DND-41 (cell line): ENCODE data around the gene STAP1.
"Not testable (repeated sequence)": the region's sequence is repeated elsewhere in the genome, so short reads cannot be mapped to it uniquely, and the experiment has no call there.

Source experiments
- ATAC-seq: fragments of 200-7000 bp; cut with Tn5 transposase; 3 replicates; pipeline ENCODE4 v1.9.1; 2021; ENCODE audit warnings: low read depth; ENCODE audit not compliant: insufficient read depth
- DNase-seq: peaks from one replicate; pipeline ENCODE4 v3.0.0-alpha.2; 2020
- H2AFZ ChIP-seq: 2 replicates; pipeline ENCODE4 v1.6.0; 2012; ENCODE audit warnings: low read depth, low read length
- H3K27ac ChIP-seq: 2 replicates; pipeline ENCODE4 v1.5.1; 2012; ENCODE audit warnings: low read length, inconsistent platforms
- H3K27me3 ChIP-seq: fragments of 200-600 bp; sonication (generic); 2 replicates; pipeline ENCODE4 v1.6.0; 2012; ENCODE audit warnings: low read length, mild to moderate bottlenecking, inconsistent platforms; ENCODE audit not compliant: insufficient read depth, poor library complexity
- H3K36me3 ChIP-seq: 2 replicates; pipeline ENCODE4 v1.5.1; 2012; ENCODE audit warnings: low read length, inconsistent platforms; ENCODE audit not compliant: insufficient read depth
- H3K4me1 ChIP-seq: 2 replicates; pipeline ENCODE4 v1.5.1; 2012; ENCODE audit warnings: mild to moderate bottlenecking, low read length; ENCODE audit not compliant: insufficient read depth
- H3K4me2 ChIP-seq: 2 replicates; pipeline ENCODE4 v1.6.0; 2012; ENCODE audit warnings: mild to moderate bottlenecking, moderate library complexity, low read length, inconsistent platforms; ENCODE audit not compliant: insufficient read depth
- H3K4me3 ChIP-seq, 2 experiments: fragments of 200-600 bp in 1 of 2; shearing (Covaris generic) in 1 of 2; 2 replicates each; pipeline ENCODE4 v1.5.1; 2012 to 2016; ENCODE audit warnings: inconsistent platforms in 2 of 2, low read length in 2 of 2, mild to moderate bottlenecking in 2 of 2, low read depth in 1 of 2, moderate library complexity in 1 of 2
- H3K79me2 ChIP-seq: 2 replicates; pipeline ENCODE4 v1.6.0; 2012; ENCODE audit warnings: low read length, inconsistent platforms; ENCODE audit not compliant: insufficient read depth
- H3K9ac ChIP-seq: 2 replicates; pipeline ENCODE4 v1.6.0; 2012; ENCODE audit warnings: low read depth, mild to moderate bottlenecking, inconsistent platforms, low read length, moderate library complexity
- H3K9me3 ChIP-seq: 2 replicates; pipeline ENCODE4 v1.5.1; 2012; ENCODE audit warnings: low read length, moderate library complexity, mild to moderate bottlenecking, inconsistent platforms; ENCODE audit not compliant: insufficient read depth, severe bottlenecking
- H4K20me1 ChIP-seq: 2 replicates; pipeline ENCODE4 v1.6.0; 2012; ENCODE audit warnings: low read length; ENCODE audit not compliant: insufficient read depth
- EZH2 ChIP-seq: IDR thresholded peaks from 3 replicates; pipeline ENCODE4 v1.6.1; 2012; ENCODE audit warnings: borderline replicate concordance, low read depth, mild to moderate bottlenecking, moderate library complexity, low read length, inconsistent platforms; ENCODE audit not compliant: severe bottlenecking
- TF ChIP-seq, protein P1 (sequence below): IDR thresholded peaks from 2 replicates; pipeline ENCODE4 v1.5.1; 2012; ENCODE audit warnings: borderline replicate concordance, low read length, moderate library complexity, mild to moderate bottlenecking; ENCODE audit not compliant: poor library complexity, severe bottlenecking; ENCODE audit errors: extremely low read depth

STAP1 gene

DNA sequence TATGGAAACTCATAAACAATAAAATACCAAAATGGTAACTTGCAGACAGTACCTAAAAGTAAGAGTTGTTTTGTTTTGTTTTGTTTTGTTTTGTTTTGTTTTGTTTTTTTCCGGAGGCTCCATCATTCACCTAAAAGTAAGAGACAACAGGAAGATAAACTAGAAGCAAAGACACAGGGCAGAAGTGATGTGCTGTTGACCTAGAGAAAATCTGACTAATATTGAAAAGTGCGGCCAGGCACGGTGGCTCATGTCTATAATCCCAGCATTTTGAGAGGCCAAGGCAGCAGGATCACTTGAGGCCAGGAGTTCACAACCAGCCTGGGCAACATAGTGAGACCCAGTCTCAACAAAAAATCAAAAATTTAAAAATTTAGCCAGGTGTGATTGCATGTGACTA lies 7.7 kb upstream of the STAP1 start:
- no peak overlapping the region for H3K4me2 ChIP-seq
- H3K4me1 ChIP-seq: peaks cover 14% of the 10 kb centered on the region
- no peak for TF ChIP-seq EZH2
- TF ChIP-seq, protein P1, sequence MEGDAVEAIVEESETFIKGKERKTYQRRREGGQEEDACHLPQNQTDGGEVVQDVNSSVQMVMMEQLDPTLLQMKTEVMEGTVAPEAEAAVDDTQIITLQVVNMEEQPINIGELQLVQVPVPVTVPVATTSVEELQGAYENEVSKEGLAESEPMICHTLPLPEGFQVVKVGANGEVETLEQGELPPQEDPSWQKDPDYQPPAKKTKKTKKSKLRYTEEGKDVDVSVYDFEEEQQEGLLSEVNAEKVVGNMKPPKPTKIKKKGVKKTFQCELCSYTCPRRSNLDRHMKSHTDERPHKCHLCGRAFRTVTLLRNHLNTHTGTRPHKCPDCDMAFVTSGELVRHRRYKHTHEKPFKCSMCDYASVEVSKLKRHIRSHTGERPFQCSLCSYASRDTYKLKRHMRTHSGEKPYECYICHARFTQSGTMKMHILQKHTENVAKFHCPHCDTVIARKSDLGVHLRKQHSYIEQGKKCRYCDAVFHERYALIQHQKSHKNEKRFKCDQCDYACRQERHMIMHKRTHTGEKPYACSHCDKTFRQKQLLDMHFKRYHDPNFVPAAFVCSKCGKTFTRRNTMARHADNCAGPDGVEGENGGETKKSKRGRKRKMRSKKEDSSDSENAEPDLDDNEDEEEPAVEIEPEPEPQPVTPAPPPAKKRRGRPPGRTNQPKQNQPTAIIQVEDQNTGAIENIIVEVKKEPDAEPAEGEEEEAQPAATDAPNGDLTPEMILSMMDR: no peak
- H3K27me3 ChIP-seq: no peaks in the 10 kb centered on the region
- no peaks in the 10 kb centered on the region for H3K9me3 ChIP-seq
- H3K4me3 ChIP-seq: no peak overlapping the region
- no peak for DNase-seq
- no peaks in the 10 kb centered on the region for H3K36me3 ChIP-seq
- H3K9ac ChIP-seq: no peak overlapping the region
- H4K20me1 ChIP-seq: no peaks in the 10 kb centered on the region
- H3K27ac ChIP-seq: no peak overlapping the region
- peaks cover 11% of the 10 kb centered on the region for H3K79me2 ChIP-seq
- H2AFZ ChIP-seq: no peak overlapping the region
- no peak for ATAC-seq

DNA sequence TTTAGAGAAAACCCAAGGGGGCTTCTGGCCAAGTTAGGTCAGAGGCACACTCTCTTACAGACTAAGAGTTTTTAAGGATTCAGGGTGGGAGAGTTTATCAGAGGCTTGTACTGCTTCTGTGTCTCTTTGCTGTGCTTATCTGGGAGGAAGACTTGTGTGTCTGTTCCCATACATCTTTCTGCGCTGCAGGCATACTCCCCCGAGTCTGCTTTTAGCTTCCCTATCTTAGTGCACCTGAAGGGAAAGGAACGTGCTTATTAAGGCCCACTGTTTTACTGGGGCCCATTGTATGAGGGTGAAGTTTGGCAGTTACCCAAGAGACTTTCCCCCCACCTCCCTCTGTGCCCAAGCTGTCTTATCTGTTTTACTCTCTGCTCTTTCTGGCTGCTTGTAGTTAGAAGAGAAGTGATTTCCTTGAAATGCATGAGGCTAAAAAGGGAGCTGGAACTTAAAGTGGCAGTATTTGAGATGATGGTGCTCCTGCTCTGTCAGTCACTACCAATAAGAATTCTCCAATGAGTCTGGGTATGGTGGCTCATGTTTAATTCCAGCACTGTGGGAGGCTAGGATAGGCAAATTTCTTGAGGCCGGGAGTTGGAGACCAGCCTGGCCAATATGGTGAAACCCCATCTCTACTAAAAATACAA lies 6.3 kb upstream of the STAP1 start:
- not testable (repeated sequence) for DNase-seq, H2AFZ ChIP-seq

DNA sequence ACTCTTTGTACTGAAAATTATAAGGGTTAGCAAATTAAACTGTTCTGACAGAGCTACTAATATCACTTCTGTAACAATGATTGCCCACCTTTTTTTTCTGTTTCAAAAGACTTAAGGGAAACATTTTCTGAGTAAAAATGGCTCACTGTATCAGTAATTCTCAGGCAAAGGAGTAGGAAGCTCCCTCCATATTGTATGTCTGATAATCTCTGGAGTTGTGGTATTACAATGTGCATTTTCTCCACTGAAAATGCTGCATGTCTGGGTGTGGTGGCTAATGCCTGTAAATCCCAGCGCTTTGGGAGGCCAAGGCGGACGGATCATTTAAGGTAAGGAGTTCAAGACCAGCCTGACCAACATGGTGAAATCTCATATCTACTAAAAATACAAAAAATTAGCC lies 4.4 kb upstream of the STAP1 start:
- no peak for ATAC-seq
- TF ChIP-seq EZH2: no peak
- TF ChIP-seq, protein P1: no peak
- Histone ChIP-seq H3K4me3 (no peak overlapping the region), H2AFZ (no peak overlapping the region), H4K20me1 (no peaks in the 10 kb centered on the region), H3K36me3 (no peaks in the 10 kb centered on the region), H3K9ac (no peak overlapping the region), H3K9me3 (no peaks in the 10 kb centered on the region), H3K79me2 (no peaks in the 10 kb centered on the region), H3K27me3 (no peaks in the 10 kb centered on the region), H3K4me1 (peaks cover 18% of the 10 kb centered on the region), H3K27ac (no peak overlapping the region), H3K4me2 (no peak overlapping the region)
- no peak for DNase-seq

More for the DNA sequence above, 6.3 kb upstream of the STAP1 start:
- H3K4me3 ChIP-seq, H3K27ac ChIP-seq, H3K9ac ChIP-seq, H3K27me3 ChIP-seq, H3K4me1 ChIP-seq, H4K20me1 ChIP-seq, H3K79me2 ChIP-seq, H3K36me3 ChIP-seq, ATAC-seq, H3K9me3 ChIP-seq, H3K4me2 ChIP-seq: not testable (repeated sequence)

DNA sequence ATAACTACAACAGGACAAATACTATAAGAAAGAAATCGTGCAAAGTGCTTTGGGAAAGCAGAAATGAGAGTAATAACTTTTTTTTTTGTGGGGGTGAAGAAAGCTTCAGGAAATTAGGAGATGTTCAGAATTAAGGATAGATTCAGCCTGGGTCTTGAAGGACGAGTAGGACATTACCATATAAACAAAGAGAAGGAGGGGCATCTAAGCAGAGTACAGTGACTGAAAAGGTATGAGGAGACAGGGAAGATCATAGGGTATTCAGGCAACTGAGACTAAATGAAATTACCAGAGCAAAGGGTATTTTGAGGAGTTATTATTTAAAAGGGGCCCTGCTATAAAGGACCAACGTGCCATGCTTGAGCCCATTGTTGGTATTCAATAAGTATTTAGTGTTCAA lies 3.1 kb upstream of the STAP1 start:
- Histone ChIP-seq H3K27ac (no peak overlapping the region), H3K4me3 (no peak overlapping the region), H3K9me3 (no peaks in the 10 kb centered on the region), H3K27me3 (no peaks in the 10 kb centered on the region), H3K36me3 (no peaks in the 10 kb centered on the region), H3K9ac (no peak overlapping the region), H4K20me1 (no peaks in the 10 kb centered on the region), H3K4me2 (no peak overlapping the region), H3K79me2 (no peaks in the 10 kb centered on the region), H3K4me1 (peaks cover 23% of the 10 kb centered on the region), H2AFZ (no peak overlapping the region)
- TF ChIP-seq, protein P1: no peak
- TF ChIP-seq EZH2: no peak
- DNase-seq (no peak), ATAC-seq (no peak)
